ENCODE measurements around the gene MRPS10. TPM values are rescaled to one million over a fixed set of nuclear protein-coding genes. Genes with fewer than 3 reads are reported as not detected.

MRPS10 gene
- total and polyA plus RNA-seq, 4 donors: 17.7 to 28.4 (median 22.2) TPM

GRCh38 chr6:42168650-42169049, 49.0 kb downstream of the MRPS10 start:
- Histone ChIP-seq H3K36me3 (ENCODE audit: control insufficient read depth in 1 of 2, insufficient read depth in 2 of 2, low read length in 1 of 2) (no peaks in the 10 kb centered on the region), H3K27ac (ENCODE audit: low read depth in 1 of 2, low read length in 2 of 2) (no peak overlapping the region), H3K27me3 (ENCODE audit: control insufficient read depth in 1 of 2, insufficient read depth in 2 of 2, low read length in 1 of 2) (no peaks in the 10 kb centered on the region), H3K4me3 (ENCODE audit: low read length in 2 of 2) (no peak overlapping the region), H3K4me1 (ENCODE audit: control insufficient read depth in 1 of 2, insufficient read depth in 2 of 2, low read length in 2 of 2) (no peaks in the 10 kb centered on the region), H3K9me3 (ENCODE audit: control insufficient read depth, low read length) (no peaks in the 10 kb centered on the region)
- intact Hi-C loops (cut with DNase I): no loop called here
- WGBS, 2 donors: 71 to 80% methylated on average over 6 of the region's 6 CpGs
- ATAC-seq (ENCODE audit: low FRiP score): no peak
- DNase-seq: no peak

- no peak overlapping the region for H3K27ac ChIP-seq (ENCODE audit: low read depth in 1 of 2, low read length in 2 of 2)
- ATAC-seq (ENCODE audit: low FRiP score) (peak; percentile 82), DNase-seq (peak in 1 of 2 donors; percentile 60)
- intact Hi-C loops (cut with DNase I): loop anchor here (2.0 kb wide), 1 partner anchor 92 kb away; no protein-coding TSS in a partner anchor
- WGBS, 2 donors: 13 to 14% methylated on average over 8 of the region's 8 CpGs
- H3K27me3 ChIP-seq (ENCODE audit: control insufficient read depth in 1 of 2, insufficient read depth in 2 of 2, low read length in 1 of 2): no peaks in the 10 kb centered on the region
- no peaks in the 10 kb centered on the region for H3K36me3 ChIP-seq (ENCODE audit: control insufficient read depth in 1 of 2, insufficient read depth in 2 of 2, low read length in 1 of 2)
- H3K4me3 ChIP-seq (ENCODE audit: low read length in 2 of 2): no peak overlapping the region
- no peaks in the 10 kb centered on the region for H3K9me3 ChIP-seq (ENCODE audit: control insufficient read depth, low read length)
- H3K4me1 ChIP-seq (ENCODE audit: control insufficient read depth in 1 of 2, insufficient read depth in 2 of 2, low read length in 2 of 2): no peaks in the 10 kb centered on the region
These were observed 51.1 kb downstream of the MRPS10 start for GRCh38 chr6:42166444-42167141.

GRCh38 chr6:42165016-42165415, 52.6 kb downstream of the MRPS10 start:
- no peak overlapping the region for H3K4me3 ChIP-seq (ENCODE audit: low read length in 2 of 2)
- intact Hi-C loops (cut with DNase I): no loop called here
- DNase-seq (no peak), ATAC-seq (ENCODE audit: low FRiP score) (no peak)
- no peak overlapping the region for H3K27ac ChIP-seq (ENCODE audit: low read depth in 1 of 2, low read length in 2 of 2)
- WGBS, 2 donors: 72 to 77% methylated on average over 9 of the region's 9 CpGs
- H3K36me3 ChIP-seq (ENCODE audit: control insufficient read depth in 1 of 2, insufficient read depth in 2 of 2, low read length in 1 of 2): no peaks in the 10 kb centered on the region
- H3K27me3 ChIP-seq (ENCODE audit: control insufficient read depth in 1 of 2, insufficient read depth in 2 of 2, low read length in 1 of 2): no peaks in the 10 kb centered on the region
- no peaks in the 10 kb centered on the region for H3K4me1 ChIP-seq (ENCODE audit: control insufficient read depth in 1 of 2, insufficient read depth in 2 of 2, low read length in 2 of 2)
- no peaks in the 10 kb centered on the region for H3K9me3 ChIP-seq (ENCODE audit: control insufficient read depth, low read length)

GRCh38 chr6:42163981-42164380, 53.7 kb downstream of the MRPS10 start:
- Histone ChIP-seq H3K9me3 (ENCODE audit: control insufficient read depth, low read length) (no peaks in the 10 kb centered on the region), H3K36me3 (ENCODE audit: control insufficient read depth in 1 of 2, insufficient read depth in 2 of 2, low read length in 1 of 2) (no peaks in the 10 kb centered on the region), H3K27ac (ENCODE audit: low read depth in 1 of 2, low read length in 2 of 2) (no peak overlapping the region), H3K27me3 (ENCODE audit: control insufficient read depth in 1 of 2, insufficient read depth in 2 of 2, low read length in 1 of 2) (no peaks in the 10 kb centered on the region), H3K4me3 (ENCODE audit: low read length in 2 of 2) (no peak overlapping the region), H3K4me1 (ENCODE audit: control insufficient read depth in 1 of 2, insufficient read depth in 2 of 2, low read length in 2 of 2) (no peaks in the 10 kb centered on the region)
- ATAC-seq (ENCODE audit: low FRiP score) (no peak), DNase-seq (no peak)
- 22 to 47% methylated on average over 1 of the region's 1 CpG for WGBS, 2 donors
- intact Hi-C loops (cut with DNase I): no loop called here

- Histone ChIP-seq H3K27ac (ENCODE audit: low read depth in 1 of 2, low read length in 2 of 2) (no peak overlapping the region), H3K27me3 (ENCODE audit: control insufficient read depth in 1 of 2, insufficient read depth in 2 of 2, low read length in 1 of 2) (no peaks in the 10 kb centered on the region), H3K9me3 (ENCODE audit: control insufficient read depth, low read length) (no peaks in the 10 kb centered on the region), H3K36me3 (ENCODE audit: control insufficient read depth in 1 of 2, insufficient read depth in 2 of 2, low read length in 1 of 2) (no peaks in the 10 kb centered on the region), H3K4me1 (ENCODE audit: control insufficient read depth in 1 of 2, insufficient read depth in 2 of 2, low read length in 2 of 2) (no peaks in the 10 kb centered on the region), H3K4me3 (ENCODE audit: low read length in 2 of 2) (no peak overlapping the region)
- WGBS, 2 donors: 80 to 85% methylated on average over 13 of the region's 13 CpGs
- intact Hi-C loops (cut with DNase I): no loop called here
- ATAC-seq (ENCODE audit: low FRiP score) (no peak), DNase-seq (no peak)
These were observed 54.8 kb downstream of the MRPS10 start for GRCh38 chr6:42162812-42163211.

GRCh38 chr6:42162384-42162783, 55.3 kb downstream of the MRPS10 start:
- ATAC-seq (ENCODE audit: low FRiP score) (no peak), DNase-seq (no peak)
- intact Hi-C loops (cut with DNase I): no loop called here
- no peaks in the 10 kb centered on the region for H3K36me3 ChIP-seq (ENCODE audit: control insufficient read depth in 1 of 2, insufficient read depth in 2 of 2, low read length in 1 of 2)
- H3K9me3 ChIP-seq (ENCODE audit: control insufficient read depth, low read length): no peaks in the 10 kb centered on the region
- no peaks in the 10 kb centered on the region for H3K27me3 ChIP-seq (ENCODE audit: control insufficient read depth in 1 of 2, insufficient read depth in 2 of 2, low read length in 1 of 2)
- no peaks in the 10 kb centered on the region for H3K4me1 ChIP-seq (ENCODE audit: control insufficient read depth in 1 of 2, insufficient read depth in 2 of 2, low read length in 2 of 2)
- no peak overlapping the region for H3K4me3 ChIP-seq (ENCODE audit: low read length in 2 of 2)
- H3K27ac ChIP-seq (ENCODE audit: low read depth in 1 of 2, low read length in 2 of 2): no peak overlapping the region
- WGBS, 2 donors: 30 to 40% methylated on average over 7 of the region's 7 CpGs

GRCh38 chr6:42159431-42160024, 58.1 kb downstream of the MRPS10 start:
- H3K4me1 ChIP-seq (ENCODE audit: control insufficient read depth in 1 of 2, insufficient read depth in 2 of 2, low read length in 2 of 2): no peaks in the 10 kb centered on the region
- DNase-seq (no peak), ATAC-seq (ENCODE audit: low FRiP score) (no peak)
- no peaks in the 10 kb centered on the region for H3K9me3 ChIP-seq (ENCODE audit: control insufficient read depth, low read length)
- no peaks in the 10 kb centered on the region for H3K27me3 ChIP-seq (ENCODE audit: control insufficient read depth in 1 of 2, insufficient read depth in 2 of 2, low read length in 1 of 2)
- no peak overlapping the region for H3K27ac ChIP-seq (ENCODE audit: low read depth in 1 of 2, low read length in 2 of 2)
- intact Hi-C loops (cut with DNase I): no loop called here
- H3K36me3 ChIP-seq (ENCODE audit: control insufficient read depth in 1 of 2, insufficient read depth in 2 of 2, low read length in 1 of 2): no peaks in the 10 kb centered on the region
- H3K4me3 ChIP-seq (ENCODE audit: low read length in 2 of 2): no peak overlapping the region
- WGBS, 2 donors: 63 to 71% methylated on average over 4 of the region's 4 CpGs

GRCh38 chr6:42158631-42159030, 59.0 kb downstream of the MRPS10 start:
- H3K27me3 ChIP-seq (ENCODE audit: control insufficient read depth in 1 of 2, insufficient read depth in 2 of 2, low read length in 1 of 2): no peaks in the 10 kb centered on the region
- no peak overlapping the region for H3K27ac ChIP-seq (ENCODE audit: low read depth in 1 of 2, low read length in 2 of 2)
- no peak overlapping the region for H3K4me3 ChIP-seq (ENCODE audit: low read length in 2 of 2)
- DNase-seq: no peak
- ATAC-seq (ENCODE audit: low FRiP score): no peak
- H3K4me1 ChIP-seq (ENCODE audit: control insufficient read depth in 1 of 2, insufficient read depth in 2 of 2, low read length in 2 of 2): no peaks in the 10 kb centered on the region
- H3K36me3 ChIP-seq (ENCODE audit: control insufficient read depth in 1 of 2, insufficient read depth in 2 of 2, low read length in 1 of 2): no peaks in the 10 kb centered on the region
- intact Hi-C loops (cut with DNase I): no loop called here
- H3K9me3 ChIP-seq (ENCODE audit: control insufficient read depth, low read length): no peaks in the 10 kb centered on the region
- 80 to 83% methylated on average over 2 of the region's 2 CpGs for WGBS, 2 donors

- H3K27ac ChIP-seq (ENCODE audit: low read depth in 1 of 2, low read length in 2 of 2): no peak overlapping the region
- DNase-seq (no peak), ATAC-seq (ENCODE audit: low FRiP score) (no peak)
- H3K9me3 ChIP-seq (ENCODE audit: control insufficient read depth, low read length): no peaks in the 10 kb centered on the region
- 66 to 70% methylated on average over 2 of the region's 2 CpGs for WGBS, 2 donors
- intact Hi-C loops (cut with DNase I): no loop called here
- no peaks in the 10 kb centered on the region for H3K27me3 ChIP-seq (ENCODE audit: control insufficient read depth in 1 of 2, insufficient read depth in 2 of 2, low read length in 1 of 2)
- no peaks in the 10 kb centered on the region for H3K36me3 ChIP-seq (ENCODE audit: control insufficient read depth in 1 of 2, insufficient read depth in 2 of 2, low read length in 1 of 2)
- H3K4me3 ChIP-seq (ENCODE audit: low read length in 2 of 2): no peak overlapping the region
- H3K4me1 ChIP-seq (ENCODE audit: control insufficient read depth in 1 of 2, insufficient read depth in 2 of 2, low read length in 2 of 2): no peaks in the 10 kb centered on the region
These were observed 59.6 kb downstream of the MRPS10 start for GRCh38 chr6:42158011-42158410.

Measured in aorta (tissue), 5 donors.